CD4-positive, alpha-beta T cell treated with Interleukin-2 at 100 ng/mL for 4 hours (primary cell): ENCODE results near the gene GTSE1.

Experiments used
- DNase-seq: peaks from one replicate; pipeline ENCODE4 v3.0.0-alpha.2; 2020; ENCODE audit warnings: low spot score

Gene GTSE1

GRCh38 chr22:46275455-46276122 is 21.1 kb upstream of the GTSE1 start:
- no peak for DNase-seq

- DNase-seq = no peak
Measured at GRCh38 chr22:46276563-46276962, 20.1 kb upstream of the GTSE1 start.

- DNase-seq = no peak
Measured at GRCh38 chr22:46278656-46279645, 17.7 kb upstream of the GTSE1 start.

- DNase-seq = no peak
Measured at GRCh38 chr22:46280063-46280817, 16.4 kb upstream of the GTSE1 start.

- peak; percentile 56 for DNase-seq
Measured at GRCh38 chr22:46280999-46281623, 15.6 kb upstream of the GTSE1 start.

GRCh38 chr22:46281866-46282678 is 14.6 kb upstream of the GTSE1 start:
- DNase-seq = no peak

GRCh38 chr22:46286006-46286405 is 10.7 kb upstream of the GTSE1 start:
- DNase-seq = no peak

- DNase-seq = no peak
Measured at GRCh38 chr22:46286941-46287872, 9.5 kb upstream of the GTSE1 start.

GRCh38 chr22:46287873-46288751 is 8.6 kb upstream of the GTSE1 start:
- DNase-seq = peak; percentile 27

- DNase-seq = no peak
Measured at GRCh38 chr22:46288846-46289243, 7.8 kb upstream of the GTSE1 start.

- peak; percentile 52 for DNase-seq
Measured at GRCh38 chr22:46289244-46289891, 7.3 kb upstream of the GTSE1 start.

GRCh38 chr22:46290121-46290842 is 6.4 kb upstream of the GTSE1 start:
- no peak for DNase-seq

- DNase-seq = no peak
Measured at GRCh38 chr22:46290843-46291785, 5.6 kb upstream of the GTSE1 start.

- DNase-seq = no peak
Measured at GRCh38 chr22:46292173-46292572, 4.5 kb upstream of the GTSE1 start.

- DNase-seq = no peak
Measured at GRCh38 chr22:46292732-46293131, 3.9 kb upstream of the GTSE1 start.

GRCh38 chr22:46293577-46294260 is 3.0 kb upstream of the GTSE1 start:
- peak; percentile 12 for DNase-seq
